Muscle layer of duodenum (tissue), 2 donors: ENCODE results near the gene ANGPTL1.

Source experiments
- H3K27ac ChIP-seq: one replicate; pipeline ENCODE4 v1.7.0; 2013; ENCODE audit warnings: mild to moderate bottlenecking, low read length
- H3K27me3 ChIP-seq: one replicate; pipeline ENCODE4 v1.7.0; 2013; ENCODE audit warnings: low read depth, mild to moderate bottlenecking, control low read depth, low read length
- H3K36me3 ChIP-seq, 2 donors: one replicate each; pipeline ENCODE4 v1.7.0; 2013; ENCODE audit warnings: low read length in 2 of 2, control low read depth in 1 of 2, mild to moderate bottlenecking in 1 of 2; ENCODE audit not compliant: insufficient read depth in 2 of 2, control insufficient read depth in 1 of 2
- H3K4me1 ChIP-seq, 2 donors: one replicate each; pipeline ENCODE4 v1.7.0; 2013; ENCODE audit warnings: low read length in 2 of 2, mild to moderate bottlenecking in 2 of 2, control low read depth in 1 of 2, moderate library complexity in 1 of 2; ENCODE audit not compliant: insufficient read depth in 2 of 2, control insufficient read depth in 1 of 2
- H3K4me3 ChIP-seq, 2 donors: one replicate each; pipeline ENCODE4 v1.7.0; 2013; ENCODE audit warnings: low read length in 2 of 2, low read depth in 1 of 2, mild to moderate bottlenecking in 1 of 2
- H3K9me3 ChIP-seq, 2 donors: one replicate each; pipeline ENCODE4 v1.7.0; 2013; ENCODE audit warnings: low read length in 2 of 2, control low read depth in 1 of 2, mild to moderate bottlenecking in 1 of 2; ENCODE audit not compliant: control insufficient read depth in 1 of 2
- donor health status: healthy.

Gene ANGPTL1, protein sequence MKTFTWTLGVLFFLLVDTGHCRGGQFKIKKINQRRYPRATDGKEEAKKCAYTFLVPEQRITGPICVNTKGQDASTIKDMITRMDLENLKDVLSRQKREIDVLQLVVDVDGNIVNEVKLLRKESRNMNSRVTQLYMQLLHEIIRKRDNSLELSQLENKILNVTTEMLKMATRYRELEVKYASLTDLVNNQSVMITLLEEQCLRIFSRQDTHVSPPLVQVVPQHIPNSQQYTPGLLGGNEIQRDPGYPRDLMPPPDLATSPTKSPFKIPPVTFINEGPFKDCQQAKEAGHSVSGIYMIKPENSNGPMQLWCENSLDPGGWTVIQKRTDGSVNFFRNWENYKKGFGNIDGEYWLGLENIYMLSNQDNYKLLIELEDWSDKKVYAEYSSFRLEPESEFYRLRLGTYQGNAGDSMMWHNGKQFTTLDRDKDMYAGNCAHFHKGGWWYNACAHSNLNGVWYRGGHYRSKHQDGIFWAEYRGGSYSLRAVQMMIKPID

DNA sequence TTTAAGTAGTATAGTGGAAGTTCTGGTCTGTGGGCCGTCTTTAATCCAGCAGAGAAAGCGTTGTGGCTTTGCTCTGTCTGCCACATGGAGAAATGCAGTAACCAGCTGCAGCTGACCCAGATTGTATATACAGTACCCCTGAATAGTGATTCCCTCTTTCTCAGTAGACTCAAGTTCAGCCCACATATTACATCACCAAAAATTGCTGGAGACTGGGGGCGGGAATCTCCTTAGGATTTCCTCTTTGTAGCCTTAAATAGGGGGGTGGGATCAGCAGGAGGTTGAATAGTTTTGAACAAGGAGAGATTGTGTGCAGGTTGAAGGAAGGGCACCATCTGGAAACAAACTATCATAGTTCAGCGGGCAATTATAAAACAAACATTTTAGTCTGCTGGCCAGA, at the start of gene ANGPTL1:
TSS of gene ANGPTL1 (minus strand) at position 134 of the 400 bp plus-strand sequence. CDS start 5,301 bp downstream, outside the sequence.
- Histone ChIP-seq H3K27me3 (no peaks in the 10 kb centered on the region), H3K9me3 (no peaks in the 10 kb centered on the region)

DNA sequence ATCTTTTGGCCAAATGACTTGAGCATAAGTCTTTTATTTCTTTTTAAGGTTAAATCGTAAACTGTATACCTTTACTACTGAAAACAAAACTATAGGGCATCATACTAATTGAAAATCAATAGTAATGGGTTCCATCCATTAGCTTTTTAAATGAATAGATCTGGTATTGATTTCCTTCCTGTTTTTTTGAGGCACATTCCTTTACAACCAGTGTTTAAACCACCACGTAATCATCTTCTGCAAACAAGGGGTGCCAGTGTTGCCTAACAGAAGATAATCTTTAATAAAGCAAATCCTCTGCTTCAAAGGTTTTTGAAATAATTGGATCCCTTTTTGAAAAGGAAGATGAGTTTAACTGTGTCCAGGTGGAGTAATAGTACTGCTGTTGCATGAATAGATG, 48.7 kb upstream of the ANGPTL1 start:
- Histone ChIP-seq H3K4me1 (peaks cover 0 to 6% of the 10 kb centered on the region in 2 donors), H3K36me3 (peaks cover 0 to 6% of the 10 kb centered on the region in 2 donors), H3K9me3 (no peaks in the 10 kb centered on the region), H3K27ac (no peak overlapping the region), H3K4me3 (no peak overlapping the region), H3K27me3 (no peaks in the 10 kb centered on the region)

More for the DNA sequence above, at the start of gene ANGPTL1:
- no peaks in the 10 kb centered on the region for H3K36me3 ChIP-seq
- peak within 1 kb of the TSS; percentile 86 for H3K27ac ChIP-seq
- peak within 1 kb of the TSS; percentile 65 to 87 for H3K4me3 ChIP-seq
- peaks cover 8 to 13% of the 10 kb centered on the region in 2 donors for H3K4me1 ChIP-seq

DNA sequence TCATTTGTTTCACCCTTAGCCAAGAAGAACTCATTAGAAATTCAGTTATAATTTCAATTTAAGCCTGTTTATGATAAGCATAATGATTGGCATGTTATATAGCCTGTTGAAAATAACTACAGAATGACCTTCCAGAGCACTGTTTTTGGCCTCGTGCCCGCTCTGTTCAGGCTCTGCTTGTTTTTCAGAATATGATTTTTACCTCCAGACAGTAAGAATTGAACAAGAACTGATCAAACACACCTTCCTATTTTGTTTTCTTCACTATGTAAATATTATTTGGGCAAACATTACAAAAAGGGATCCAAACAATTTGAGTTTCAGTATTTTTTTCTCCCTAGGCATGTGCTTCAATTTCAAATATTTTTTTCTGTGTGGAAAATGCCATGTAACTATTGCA, 48.1 kb upstream of the ANGPTL1 start:
- no peaks in the 10 kb centered on the region for H3K9me3 ChIP-seq
- peaks cover 0 to 6% of the 10 kb centered on the region in 2 donors for H3K4me1 ChIP-seq
- peaks cover 3 to 6% of the 10 kb centered on the region in 2 donors for H3K36me3 ChIP-seq
- H3K27ac ChIP-seq: no peak overlapping the region
- H3K4me3 ChIP-seq: no peak overlapping the region
- no peaks in the 10 kb centered on the region for H3K27me3 ChIP-seq

DNA sequence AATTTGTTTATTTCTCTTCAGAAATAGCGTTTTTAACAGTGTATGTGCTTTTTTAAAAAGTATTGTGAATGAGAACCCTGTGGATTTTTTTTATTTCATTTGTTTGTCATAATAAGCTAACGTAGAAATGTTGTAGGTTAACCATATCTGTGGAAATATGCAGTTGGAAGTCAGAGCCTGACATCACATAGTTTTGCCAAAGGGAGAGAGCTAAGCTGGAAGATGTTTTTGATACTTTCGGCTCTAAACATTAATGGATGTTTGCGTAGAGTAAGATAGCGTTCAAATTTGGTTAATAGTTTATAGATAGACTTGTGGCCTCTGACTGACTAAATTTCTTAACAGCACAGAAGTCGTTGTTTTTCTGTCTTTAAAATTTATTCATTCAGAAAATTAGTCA, 47.4 kb upstream of the ANGPTL1 start:
- H3K27ac ChIP-seq: no peak overlapping the region
- no peaks in the 10 kb centered on the region for H3K27me3 ChIP-seq
- no peaks in the 10 kb centered on the region for H3K9me3 ChIP-seq
- H3K36me3 ChIP-seq: peaks cover 5 to 6% of the 10 kb centered on the region in 2 donors
- H3K4me1 ChIP-seq: peaks cover 0 to 6% of the 10 kb centered on the region in 2 donors
- H3K4me3 ChIP-seq: no peak overlapping the region

DNA sequence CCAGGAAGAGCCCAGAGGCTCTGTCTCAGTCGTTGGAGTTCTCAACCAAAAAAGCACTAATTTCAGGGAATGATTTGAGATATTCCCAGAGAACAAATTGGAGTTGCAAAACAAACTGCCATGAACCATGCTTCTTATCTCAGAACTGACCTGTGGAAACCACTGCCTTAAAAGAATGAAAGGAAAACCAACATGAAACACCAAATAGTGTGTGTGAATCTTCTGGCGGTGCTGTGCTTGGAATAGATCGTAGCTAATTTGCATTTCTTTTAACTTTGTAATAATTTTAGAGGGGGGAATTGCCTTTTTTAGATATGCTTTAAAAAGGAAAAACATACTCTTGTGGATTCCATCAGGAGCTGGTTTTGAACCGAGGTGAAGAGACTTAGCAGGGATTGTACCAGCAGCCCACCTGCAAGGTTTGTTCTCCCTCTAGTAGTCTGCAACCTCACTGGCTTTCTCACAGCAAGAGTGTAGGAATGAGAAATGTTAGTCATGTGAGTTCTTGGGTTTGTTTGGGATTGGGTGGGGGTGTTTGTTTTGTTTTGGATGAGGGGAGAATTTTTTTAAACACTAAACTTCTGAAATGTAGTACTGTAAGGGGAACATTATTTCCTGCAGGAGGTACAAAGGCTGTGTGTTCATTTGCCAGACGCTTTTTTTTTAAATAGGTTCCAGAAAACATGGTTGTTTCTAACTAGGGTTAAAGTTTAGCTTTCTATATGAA, 45.7 kb upstream of the ANGPTL1 start:
- Histone ChIP-seq H3K27me3 (no peaks in the 10 kb centered on the region), H3K9me3 (no peaks in the 10 kb centered on the region), H3K4me1 (peaks cover 0 to 6% of the 10 kb centered on the region in 2 donors), H3K27ac (no peak overlapping the region), H3K4me3 (no peak overlapping the region), H3K36me3 (peaks cover 6% of the 10 kb centered on the region in 2 donors)

DNA sequence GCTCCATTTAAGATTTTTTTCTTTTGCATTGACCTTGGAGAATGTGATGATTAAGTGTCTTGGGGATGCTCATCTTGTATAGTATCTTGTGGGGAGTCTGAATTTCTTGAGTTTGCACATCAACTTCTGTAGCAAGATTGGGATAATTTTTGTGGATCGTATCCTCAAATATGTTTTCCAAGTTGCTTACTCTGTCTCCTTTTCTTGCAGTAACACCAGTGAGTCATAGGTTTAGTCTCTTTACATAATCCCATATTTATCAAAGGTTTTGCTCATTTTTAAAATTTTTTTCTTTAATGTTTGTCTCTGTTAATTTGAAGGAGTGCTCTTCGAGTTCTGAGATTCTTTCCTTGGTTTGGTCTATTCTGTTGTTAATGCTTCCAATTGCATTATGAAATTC, 41.7 kb upstream of the ANGPTL1 start:
- H3K9me3 ChIP-seq: no peaks in the 10 kb centered on the region
- peaks cover 10 to 11% of the 10 kb centered on the region in 2 donors for H3K36me3 ChIP-seq
- H3K4me3 ChIP-seq: no peak overlapping the region
- H3K4me1 ChIP-seq: no peaks in the 10 kb centered on the region
- H3K27ac ChIP-seq: no peak overlapping the region
- H3K27me3 ChIP-seq: no peaks in the 10 kb centered on the region

DNA sequence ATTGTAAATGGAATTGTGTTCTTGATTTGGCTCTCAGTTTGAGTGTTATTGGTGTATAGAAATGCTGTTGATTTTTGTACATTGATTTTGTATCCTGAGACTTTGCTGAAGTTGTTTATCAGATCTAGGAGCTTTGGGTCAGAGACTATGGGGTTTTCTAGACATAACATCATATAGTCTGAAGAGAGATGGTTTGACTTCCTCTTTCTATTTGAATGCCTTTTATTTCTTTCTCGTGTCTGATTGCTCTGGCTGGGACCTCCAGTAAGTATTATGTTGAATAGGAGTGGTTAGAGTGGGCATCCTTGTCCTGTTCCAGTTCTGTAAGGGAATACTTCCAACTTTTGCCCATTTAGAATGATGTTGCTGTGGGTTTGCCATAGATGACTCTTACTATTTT, 39.1 kb upstream of the ANGPTL1 start:
- no peaks in the 10 kb centered on the region for H3K27me3 ChIP-seq
- no peaks in the 10 kb centered on the region for H3K4me1 ChIP-seq
- H3K9me3 ChIP-seq: no peaks in the 10 kb centered on the region
- peaks cover 4 to 20% of the 10 kb centered on the region in 2 donors for H3K36me3 ChIP-seq
- no peak overlapping the region for H3K27ac ChIP-seq
- H3K4me3 ChIP-seq: no peak overlapping the region

DNA sequence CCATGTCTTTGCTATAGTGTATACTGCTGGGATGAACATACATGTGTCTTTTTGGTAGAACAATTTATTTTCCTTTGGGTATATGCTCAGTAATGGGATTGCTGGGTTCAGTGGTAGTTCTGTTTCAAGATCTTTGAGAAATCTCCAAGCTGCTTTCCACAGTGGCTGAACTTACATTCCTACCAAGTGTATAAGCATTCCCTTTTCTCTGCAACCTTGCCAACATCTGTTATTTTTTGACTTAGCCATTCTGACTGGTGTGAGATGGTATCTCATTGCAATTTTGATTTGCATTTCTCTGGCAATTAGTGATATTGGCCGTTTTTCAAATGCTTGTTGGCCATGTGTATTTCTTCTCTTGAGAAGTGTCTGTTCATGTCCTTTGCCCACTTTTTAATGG, 37.5 kb upstream of the ANGPTL1 start:
- Histone ChIP-seq H3K36me3 (peaks cover 7 to 15% of the 10 kb centered on the region in 2 donors), H3K9me3 (no peaks in the 10 kb centered on the region), H3K27ac (no peak overlapping the region), H3K4me3 (no peak overlapping the region), H3K4me1 (no peaks in the 10 kb centered on the region), H3K27me3 (no peaks in the 10 kb centered on the region)

DNA sequence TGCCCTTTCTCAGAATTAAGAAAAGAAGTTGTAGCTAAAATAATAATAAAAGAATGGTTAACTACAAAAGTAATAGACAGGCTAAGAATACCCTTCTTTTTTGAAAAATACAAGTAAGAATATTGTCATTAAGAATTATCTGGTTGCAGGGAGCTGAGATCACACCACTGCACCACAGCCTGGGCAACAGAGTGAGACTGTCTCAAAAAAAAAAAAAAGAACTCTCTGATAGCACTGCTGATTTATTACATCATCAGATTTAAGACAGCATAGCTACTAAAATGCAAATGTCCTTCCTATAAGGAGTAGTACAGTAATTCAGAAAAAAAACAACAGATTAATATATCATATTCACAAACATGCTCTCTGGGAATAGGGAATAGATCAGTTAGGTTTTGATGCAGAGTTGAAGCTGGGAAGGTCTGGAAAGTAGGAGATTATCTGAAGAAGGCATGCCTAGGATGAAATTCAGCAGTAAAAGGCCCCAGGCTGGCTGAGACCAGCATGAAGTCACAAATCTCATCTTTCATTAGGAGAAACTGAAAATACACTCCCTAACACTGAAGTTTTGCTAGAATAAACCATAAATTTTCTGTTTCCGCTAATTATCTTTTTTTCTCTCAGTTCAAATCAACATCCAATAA, 30.7 kb upstream of the ANGPTL1 start:
- H3K4me3 ChIP-seq: no peak overlapping the region
- H3K36me3 ChIP-seq: peaks cover 3% of the 10 kb centered on the region in 2 donors
- no peak overlapping the region for H3K27ac ChIP-seq
- no peaks in the 10 kb centered on the region for H3K9me3 ChIP-seq
- H3K4me1 ChIP-seq: no peaks in the 10 kb centered on the region
- H3K27me3 ChIP-seq: no peaks in the 10 kb centered on the region

DNA sequence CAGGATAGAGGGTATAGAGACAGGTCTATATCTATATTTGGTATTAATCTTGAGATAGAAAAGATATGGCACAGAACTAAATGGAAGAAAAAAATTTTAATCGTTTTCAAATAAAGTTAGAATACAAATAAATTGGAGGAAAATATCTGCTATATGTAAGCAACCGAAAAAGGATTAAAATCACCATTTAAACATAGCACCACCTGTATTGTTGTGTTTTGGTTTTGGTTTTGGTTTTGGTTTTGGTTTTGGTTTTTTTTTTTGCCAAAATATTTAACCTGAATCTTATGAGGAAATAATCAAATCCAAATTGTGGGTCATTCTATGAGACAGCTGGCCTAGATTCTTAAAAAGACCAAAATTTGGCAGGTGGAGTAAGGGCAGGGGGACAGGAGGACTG, 28.5 kb upstream of the ANGPTL1 start:
- no peaks in the 10 kb centered on the region for H3K27me3 ChIP-seq
- H3K9me3 ChIP-seq: no peaks in the 10 kb centered on the region
- no peak overlapping the region for H3K4me3 ChIP-seq
- no peak overlapping the region for H3K27ac ChIP-seq
- peaks cover 2 to 3% of the 10 kb centered on the region in 2 donors for H3K36me3 ChIP-seq
- H3K4me1 ChIP-seq: no peaks in the 10 kb centered on the region

DNA sequence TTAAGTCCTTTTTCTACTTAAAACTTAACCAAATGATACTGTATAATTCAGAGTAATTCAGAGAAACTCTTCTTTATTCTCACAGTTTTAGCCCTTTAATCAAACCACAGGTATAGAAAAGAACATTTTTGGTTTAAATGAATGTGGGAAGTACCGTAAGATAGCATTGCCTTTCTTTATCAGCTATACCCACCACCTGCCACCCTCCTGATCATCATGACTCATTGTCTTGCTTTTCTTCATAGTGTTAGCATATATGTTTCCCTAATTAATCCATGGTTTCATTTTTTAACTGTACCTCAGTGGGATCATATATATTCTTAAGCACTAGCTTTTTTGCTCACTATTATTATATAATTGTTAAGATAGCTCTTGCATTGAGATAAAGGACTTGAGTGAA, 27.5 kb upstream of the ANGPTL1 start:
- Histone ChIP-seq H3K4me3 (no peak overlapping the region), H3K9me3 (no peaks in the 10 kb centered on the region), H3K36me3 (peaks cover 5 to 6% of the 10 kb centered on the region in 2 donors), H3K27me3 (no peaks in the 10 kb centered on the region), H3K4me1 (no peaks in the 10 kb centered on the region), H3K27ac (no peak overlapping the region)
